SU-DHL-6 (cell line): ENCODE results near the gene DOK4.

ENCODE experiments used
- CTCF ChIP-seq: fragments of 200-600 bp; sonication (generic); IDR thresholded peaks from one replicate; pipeline ENCODE4 v1.5.1; 2017; ENCODE audit warnings: antibody characterized with exemption, mild to moderate bottlenecking, low read length, moderate library complexity; ENCODE audit not compliant: insufficient read depth, poor library complexity, severe bottlenecking
- EZH2phosphoT487 ChIP-seq: fragments of 200-600 bp; sonication (generic), shearing (Covaris generic); conservative IDR thresholded peaks from 2 replicates; pipeline ENCODE4 v1.6.1; 2018; ENCODE audit warnings: mild to moderate bottlenecking, antibody characterized with exemption, low read length, moderate library complexity, mixed read lengths

GRCh38 chr16:57469917-57470470, 16.3 kb downstream of the DOK4 start:
- TF ChIP-seq CTCF (no peak), EZH2phosphoT487 (no peak)
